GM12878 (cell line): Measurements from ENCODE around the gene BCL2L12. TPM values are rescaled to one million over a fixed set of nuclear protein-coding genes. Genes with fewer than 3 reads are reported as not detected.

Source experiments
- ATAC-seq: fragments of 200-7000 bp; cut with Tn5 transposase; 3 replicates; pipeline ENCODE4 v1.9.1; 2020; ENCODE audit warnings: mild to moderate bottlenecking, moderate library complexity
- BruUV-seq: library from RNA; stranded (reverse); fragments of 400-500 nt; replicated peaks from 2 replicates; lab custom pipeline; 2021; lab: Mats Ljungman, UMichigan
- CTCF ChIA-PET: fragments of 300-600 bp; sonication (Branson Sonifier 250); formaldehyde crosslinking; extraction: SDS; loops from one replicate; lab custom pipeline; 2021; ENCODE audit warnings: inconsistent platforms; lab: Yijun Ruan, JAX
- POLR2A ChIA-PET: fragments of 350-600 bp; formaldehyde crosslinking; extraction: SDS; loops from one replicate; lab custom pipeline; 2021; ENCODE audit warnings: inconsistent platforms; lab: Charles Lee
- RAD21 ChIA-PET: fragments of 300-600 bp; sonication (Branson Sonifier 250); formaldehyde crosslinking; loops from one replicate; lab custom pipeline; 2023; ENCODE audit warnings: antibody characterized with exemption; ENCODE audit not compliant: unreplicated experiment; lab: Charles Lee
- SMC1A ChIA-PET: fragments of 300-600 bp; sonication (Branson Sonifier 250); formaldehyde crosslinking; loops from one replicate; lab custom pipeline; 2023; ENCODE audit not compliant: unreplicated experiment, uncharacterized antibody; lab: Charles Lee
- DNase-seq: peaks from one replicate; pipeline ENCODE4 v3.0.0-alpha.2; 2011; ENCODE audit warnings: low read depth, low spot score
- FAIRE-seq: peaks from 3 replicates; lab custom pipeline; 2011; peaks lifted over from hg19 to GRCh38; lab: Jason Lieb, UNC
- H2AFZ ChIP-seq: 2 replicates; pipeline ENCODE4 v1.6.0; 2011; ENCODE audit warnings: low read depth, low read length, control low read depth; ENCODE audit not compliant: control insufficient read depth
- H3K27ac ChIP-seq: 2 replicates; pipeline ENCODE4 v1.5.1; 2011; ENCODE audit warnings: control low read depth; ENCODE audit not compliant: control insufficient read depth, insufficient read depth
- H3K27me3 ChIP-seq, 2 experiments: replicated peaks in 1 of 2; 2 replicates each; pipeline versions ENCODE4 v1.6.0 to v1.6.1; 2011; ENCODE audit warnings: low read length in 1 of 2; ENCODE audit not compliant: control insufficient read depth in 2 of 2, insufficient read depth in 2 of 2
- H3K36me3 ChIP-seq, 2 experiments: 2 replicates each; pipeline ENCODE4 v1.5.1; 2011; ENCODE audit warnings: low read length in 1 of 2; ENCODE audit not compliant: control insufficient read depth in 2 of 2, insufficient read depth in 2 of 2
- H3K4me1 ChIP-seq: 2 replicates; pipeline ENCODE4 v1.6.1; 2011; ENCODE audit warnings: mild to moderate bottlenecking, low read length, moderate library complexity, mixed read lengths; ENCODE audit not compliant: control insufficient read depth, insufficient read depth
- H3K4me2 ChIP-seq: 2 replicates; pipeline ENCODE4 v1.6.0; 2011; ENCODE audit warnings: control low read depth; ENCODE audit not compliant: control insufficient read depth, insufficient read depth
- H3K4me3 ChIP-seq: fragments of 200-600 bp; sonication (generic); 2 replicates; pipeline ENCODE4 v1.5.1; 2016
- H3K79me2 ChIP-seq: 2 replicates; pipeline ENCODE4 v1.6.0; 2011; ENCODE audit warnings: low read length; ENCODE audit not compliant: control insufficient read depth, insufficient read depth
- H3K9ac ChIP-seq: 2 replicates; pipeline ENCODE4 v1.8.0; 2011; ENCODE audit warnings: low read length, control low read depth, mixed read lengths; ENCODE audit not compliant: control insufficient read depth, insufficient read depth
- H3K9me3 ChIP-seq: replicated peaks from 3 replicates; pipeline ENCODE4 v1.5.1; 2011; ENCODE audit warnings: mild to moderate bottlenecking, low read length; ENCODE audit not compliant: control insufficient read depth, insufficient read depth
- H4K20me1 ChIP-seq: 2 replicates; pipeline ENCODE4 v1.6.0; 2011; ENCODE audit not compliant: control insufficient read depth, insufficient read depth
- EED ChIP-seq: sonication (generic); IDR thresholded peaks from 2 replicates; pipeline ENCODE4 v1.6.1; 2016; ENCODE audit warnings: antibody characterized with exemption, low read depth
- ESRRA ChIP-seq: IDR thresholded peaks from 2 replicates; pipeline ENCODE4 v1.6.1; 2012; ENCODE audit warnings: mild to moderate bottlenecking, low read length, improper control_type of control experiment
- HDGF ChIP-seq: fragments of 450-650 bp; IDR thresholded peaks from 2 replicates; pipeline ENCODE4 v1.6.1; 2016; ENCODE audit warnings: antibody characterized with exemption
- MYC ChIP-seq: IDR thresholded peaks from 2 replicates; pipeline ENCODE4 v1.6.1; 2011; ENCODE audit warnings: mild to moderate bottlenecking, low read length, moderate library complexity, inconsistent platforms; ENCODE audit not compliant: insufficient read depth, insufficient replicate concordance, insufficient read length, severe bottlenecking
- PAX8 ChIP-seq: fragments of 450-650 bp; IDR thresholded peaks from 2 replicates; pipeline ENCODE4 v1.6.1; 2017; ENCODE audit warnings: mild to moderate bottlenecking, moderate library complexity
- YBX1 ChIP-seq: fragments of 450-650 bp; IDR thresholded peaks from 2 replicates; pipeline ENCODE4 v1.6.1; 2016; ENCODE audit warnings: antibody characterized with exemption
- WGBS: methylation state at CpG from one replicate; pipeline ENCODE4 v1.1.6; 2016; ENCODE audit warnings: low lambda C conversion rate; ENCODE audit not compliant: insufficient replicate concordance, insufficient coverage; ENCODE audit errors: missing lambda C conversion rate; 5-methylcytosine and 5-hydroxymethylcytosine counted together
- in situ Hi-C: fragments of 300-500 bp; cut with MboI; formaldehyde crosslinking; loops from 9 replicates; pipeline ENCODE4 v1.14.3; 2018; ENCODE audit warnings: mixed read lengths
- intact Hi-C: fragments of 100-400 bp; cut with micrococcal nuclease; formaldehyde crosslinking; loops from one replicate; pipeline ENCODE4 v1.14.2; 2022; ENCODE audit not compliant: unreplicated experiment
- polyA plus RNA-seq, 11 experiments: library from polyadenylated mRNA; depleted of rRNA in 4 of 11; unstranded in 6 of 11; stranded (reverse) in 5 of 11; fragments of >200 nt; fragmentation: Nextera tagmentation in 4 of 11; fragmentation: Illumina TruSeq in 1 of 11; extraction: Ambion mirVana in 4 of 11; extraction: Trizol in 1 of 11; gene quantifications; 1 replicate in 1 of 11; 2 replicates in 10 of 11; pipeline versions ENCODE4 v1.2.1 to v1.2.3, GENCODE V29; 2011 to 2016; ENCODE audit warnings: inconsistent platforms in 2 of 11, missing spikeins in 2 of 11, low read depth in 1 of 11
- total RNA-seq, 4 experiments: library from RNA; depleted of rRNA in 3 of 4; stranded (reverse); fragments of >200 nt in 3 of 4; fragmentation: Illumina TruSeq in 1 of 4; extraction: Trizol in 1 of 4; gene quantifications; 2 replicates each; pipeline versions ENCODE4 v1.2.1 to v1.2.3, GENCODE V29; 2013 to 2021
- TF ChIP-seq, protein P1 (sequence below): fragments of 150-350 bp; IDR thresholded peaks from 2 replicates; pipeline ENCODE4 v1.6.1; 2016; ENCODE audit warnings: low read depth, low read length
- TF ChIP-seq, protein P2 (sequence below): fragments of 450-650 bp; IDR thresholded peaks from 2 replicates; pipeline ENCODE4 v1.6.1; 2017; ENCODE audit warnings: low read depth, mild to moderate bottlenecking, moderate library complexity
- TF ChIP-seq, protein P3 (sequence below): fragments of 450-650 bp; IDR thresholded peaks from 2 replicates; pipeline ENCODE4 v1.6.1; 2017; ENCODE audit warnings: mild to moderate bottlenecking
- TF ChIP-seq, protein P4 (sequence below): IDR thresholded peaks from 2 replicates; pipeline ENCODE4 v1.6.1; 2012; ENCODE audit warnings: mild to moderate bottlenecking, low read depth, low read length

BCL2L12 gene
- total and polyA plus RNA-seq, 10 of the 15 experiments (the other 5 are each of a cell fraction or from before 2014, with no cell fraction given) = 1.8 to 143 (median 50.4) TPM

DNA sequence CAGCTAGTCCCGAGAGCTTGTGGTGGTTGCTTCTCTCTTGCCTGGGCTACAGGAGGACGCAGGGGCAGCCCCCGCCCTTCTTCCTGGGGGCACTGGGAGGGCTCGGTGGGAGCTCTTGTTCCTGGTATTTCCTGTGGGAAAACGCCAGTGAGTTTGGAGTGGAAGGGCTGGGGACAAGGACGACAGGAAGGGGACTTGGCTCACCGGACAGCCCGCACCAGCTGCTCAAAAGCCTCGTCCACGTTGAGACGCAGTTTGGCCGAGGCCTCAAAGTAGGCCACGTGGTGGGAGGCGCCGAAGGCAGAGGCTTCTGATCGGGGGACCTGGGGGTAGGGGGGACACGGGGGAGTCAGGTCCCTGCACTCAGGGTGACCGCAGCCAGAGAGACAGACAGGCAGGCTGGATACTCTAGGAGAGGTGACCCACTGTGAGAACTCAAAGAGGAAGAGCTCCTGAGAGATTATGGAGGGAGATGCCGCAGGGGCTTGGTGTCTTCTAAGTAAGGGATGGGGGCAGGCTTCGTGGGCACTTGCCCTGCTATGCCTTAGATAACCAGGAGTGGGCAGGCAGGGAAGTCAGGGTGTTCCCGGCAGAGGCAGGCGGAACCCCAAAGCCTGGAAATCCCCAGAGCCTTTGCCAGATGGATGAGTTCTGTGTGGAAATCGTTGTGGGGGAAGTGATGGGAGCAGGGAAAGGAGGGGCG is 30.1 kb upstream of the BCL2L12 start (continued):
- TF ChIP-seq, protein P1, sequence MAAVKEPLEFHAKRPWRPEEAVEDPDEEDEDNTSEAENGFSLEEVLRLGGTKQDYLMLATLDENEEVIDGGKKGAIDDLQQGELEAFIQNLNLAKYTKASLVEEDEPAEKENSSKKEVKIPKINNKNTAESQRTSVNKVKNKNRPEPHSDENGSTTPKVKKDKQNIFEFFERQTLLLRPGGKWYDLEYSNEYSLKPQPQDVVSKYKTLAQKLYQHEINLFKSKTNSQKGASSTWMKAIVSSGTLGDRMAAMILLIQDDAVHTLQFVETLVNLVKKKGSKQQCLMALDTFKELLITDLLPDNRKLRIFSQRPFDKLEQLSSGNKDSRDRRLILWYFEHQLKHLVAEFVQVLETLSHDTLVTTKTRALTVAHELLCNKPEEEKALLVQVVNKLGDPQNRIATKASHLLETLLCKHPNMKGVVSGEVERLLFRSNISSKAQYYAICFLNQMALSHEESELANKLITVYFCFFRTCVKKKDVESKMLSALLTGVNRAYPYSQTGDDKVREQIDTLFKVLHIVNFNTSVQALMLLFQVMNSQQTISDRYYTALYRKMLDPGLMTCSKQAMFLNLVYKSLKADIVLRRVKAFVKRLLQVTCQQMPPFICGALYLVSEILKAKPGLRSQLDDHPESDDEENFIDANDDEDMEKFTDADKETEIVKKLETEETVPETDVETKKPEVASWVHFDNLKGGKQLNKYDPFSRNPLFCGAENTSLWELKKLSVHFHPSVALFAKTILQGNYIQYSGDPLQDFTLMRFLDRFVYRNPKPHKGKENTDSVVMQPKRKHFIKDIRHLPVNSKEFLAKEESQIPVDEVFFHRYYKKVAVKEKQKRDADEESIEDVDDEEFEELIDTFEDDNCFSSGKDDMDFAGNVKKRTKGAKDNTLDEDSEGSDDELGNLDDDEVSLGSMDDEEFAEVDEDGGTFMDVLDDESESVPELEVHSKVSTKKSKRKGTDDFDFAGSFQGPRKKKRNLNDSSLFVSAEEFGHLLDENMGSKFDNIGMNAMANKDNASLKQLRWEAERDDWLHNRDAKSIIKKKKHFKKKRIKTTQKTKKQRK = no peak

DNA sequence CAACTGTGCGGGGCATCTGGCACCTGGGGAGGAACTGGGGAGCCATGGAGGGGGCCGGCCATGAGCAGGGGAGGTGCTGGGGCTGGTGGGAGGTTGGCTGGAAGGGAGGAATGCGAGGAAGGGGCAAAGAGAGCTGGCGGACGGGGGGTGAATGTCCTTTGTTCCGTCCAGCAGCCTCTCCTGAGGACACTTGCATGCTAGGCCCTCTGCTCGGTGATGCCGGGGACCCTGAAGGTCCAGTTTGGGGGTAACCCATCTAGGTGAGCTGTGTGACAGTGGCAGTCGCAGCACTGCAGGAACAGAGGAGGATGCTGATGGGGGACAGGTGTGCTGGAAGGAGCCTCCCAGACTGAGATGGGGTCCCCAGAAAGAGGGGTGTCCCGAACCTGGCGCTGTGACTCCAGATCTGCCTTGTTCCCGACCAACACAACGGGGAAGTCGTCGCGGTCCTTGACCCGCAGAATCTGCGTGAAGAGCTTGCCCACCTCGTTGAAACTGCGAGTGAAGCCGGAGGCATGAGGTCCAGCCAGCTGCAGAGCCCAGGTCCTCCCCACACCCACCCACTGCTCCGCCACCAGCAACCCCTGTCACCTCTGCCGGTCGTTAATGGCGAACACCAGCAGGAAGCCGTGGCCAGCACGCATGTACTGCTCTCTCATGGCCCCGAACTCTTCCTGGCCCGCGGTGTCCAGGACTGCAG is 29.4 kb upstream of the BCL2L12 start:
- ChIA-PET CTCF (interaction anchor here (0.6 to 1.4 kb wide), 2 partner anchors 45 to 1364 kb away, joined by 3 to 4 read pairs; no protein-coding TSS in a partner anchor), POLR2A (interaction anchor here (1.2 kb wide), 1 partner anchor 40 kb away, joined by 4 read pairs; no protein-coding TSS in a partner anchor), SMC1A (no interaction called here), RAD21 (no interaction called here)
- H4K20me1 ChIP-seq = no peaks in the 10 kb centered on the region
- no peak overlapping the region for H2AFZ ChIP-seq
- 75% methylated on average over 25 of the region's 30 CpGs for WGBS
- peaks cover 5% of the 10 kb centered on the region for H3K79me2 ChIP-seq
- FAIRE-seq (no peak), DNase-seq (no peak), ATAC-seq (no peak)
- no peaks in the 10 kb centered on the region for H3K36me3 ChIP-seq
- no peak overlapping the region for H3K4me3 ChIP-seq
- in situ Hi-C loops (no loop called here), intact Hi-C loops (no loop called here)
- no peak overlapping the region for H3K27ac ChIP-seq
- no peak overlapping the region for H3K9ac ChIP-seq
- H3K9me3 ChIP-seq = no peaks in the 10 kb centered on the region
- peaks cover 5% of the 10 kb centered on the region for H3K4me1 ChIP-seq
- H3K4me2 ChIP-seq = no peak overlapping the region
- no peaks in the 10 kb centered on the region for H3K27me3 ChIP-seq
- BruUV-seq = no TSS peak
- TF ChIP-seq, protein P2, sequence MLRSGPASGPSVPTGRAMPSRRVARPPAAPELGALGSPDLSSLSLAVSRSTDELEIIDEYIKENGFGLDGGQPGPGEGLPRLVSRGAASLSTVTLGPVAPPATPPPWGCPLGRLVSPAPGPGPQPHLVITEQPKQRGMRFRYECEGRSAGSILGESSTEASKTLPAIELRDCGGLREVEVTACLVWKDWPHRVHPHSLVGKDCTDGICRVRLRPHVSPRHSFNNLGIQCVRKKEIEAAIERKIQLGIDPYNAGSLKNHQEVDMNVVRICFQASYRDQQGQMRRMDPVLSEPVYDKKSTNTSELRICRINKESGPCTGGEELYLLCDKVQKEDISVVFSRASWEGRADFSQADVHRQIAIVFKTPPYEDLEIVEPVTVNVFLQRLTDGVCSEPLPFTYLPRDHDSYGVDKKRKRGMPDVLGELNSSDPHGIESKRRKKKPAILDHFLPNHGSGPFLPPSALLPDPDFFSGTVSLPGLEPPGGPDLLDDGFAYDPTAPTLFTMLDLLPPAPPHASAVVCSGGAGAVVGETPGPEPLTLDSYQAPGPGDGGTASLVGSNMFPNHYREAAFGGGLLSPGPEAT = no peak
- TF ChIP-seq YBX1 = no peak
- TF ChIP-seq, protein P3, sequence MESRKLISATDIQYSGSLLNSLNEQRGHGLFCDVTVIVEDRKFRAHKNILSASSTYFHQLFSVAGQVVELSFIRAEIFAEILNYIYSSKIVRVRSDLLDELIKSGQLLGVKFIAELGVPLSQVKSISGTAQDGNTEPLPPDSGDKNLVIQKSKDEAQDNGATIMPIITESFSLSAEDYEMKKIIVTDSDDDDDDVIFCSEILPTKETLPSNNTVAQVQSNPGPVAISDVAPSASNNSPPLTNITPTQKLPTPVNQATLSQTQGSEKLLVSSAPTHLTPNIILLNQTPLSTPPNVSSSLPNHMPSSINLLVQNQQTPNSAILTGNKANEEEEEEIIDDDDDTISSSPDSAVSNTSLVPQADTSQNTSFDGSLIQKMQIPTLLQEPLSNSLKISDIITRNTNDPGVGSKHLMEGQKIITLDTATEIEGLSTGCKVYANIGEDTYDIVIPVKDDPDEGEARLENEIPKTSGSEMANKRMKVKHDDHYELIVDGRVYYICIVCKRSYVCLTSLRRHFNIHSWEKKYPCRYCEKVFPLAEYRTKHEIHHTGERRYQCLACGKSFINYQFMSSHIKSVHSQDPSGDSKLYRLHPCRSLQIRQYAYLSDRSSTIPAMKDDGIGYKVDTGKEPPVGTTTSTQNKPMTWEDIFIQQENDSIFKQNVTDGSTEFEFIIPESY = no peak
- TF ChIP-seq, protein P4, sequence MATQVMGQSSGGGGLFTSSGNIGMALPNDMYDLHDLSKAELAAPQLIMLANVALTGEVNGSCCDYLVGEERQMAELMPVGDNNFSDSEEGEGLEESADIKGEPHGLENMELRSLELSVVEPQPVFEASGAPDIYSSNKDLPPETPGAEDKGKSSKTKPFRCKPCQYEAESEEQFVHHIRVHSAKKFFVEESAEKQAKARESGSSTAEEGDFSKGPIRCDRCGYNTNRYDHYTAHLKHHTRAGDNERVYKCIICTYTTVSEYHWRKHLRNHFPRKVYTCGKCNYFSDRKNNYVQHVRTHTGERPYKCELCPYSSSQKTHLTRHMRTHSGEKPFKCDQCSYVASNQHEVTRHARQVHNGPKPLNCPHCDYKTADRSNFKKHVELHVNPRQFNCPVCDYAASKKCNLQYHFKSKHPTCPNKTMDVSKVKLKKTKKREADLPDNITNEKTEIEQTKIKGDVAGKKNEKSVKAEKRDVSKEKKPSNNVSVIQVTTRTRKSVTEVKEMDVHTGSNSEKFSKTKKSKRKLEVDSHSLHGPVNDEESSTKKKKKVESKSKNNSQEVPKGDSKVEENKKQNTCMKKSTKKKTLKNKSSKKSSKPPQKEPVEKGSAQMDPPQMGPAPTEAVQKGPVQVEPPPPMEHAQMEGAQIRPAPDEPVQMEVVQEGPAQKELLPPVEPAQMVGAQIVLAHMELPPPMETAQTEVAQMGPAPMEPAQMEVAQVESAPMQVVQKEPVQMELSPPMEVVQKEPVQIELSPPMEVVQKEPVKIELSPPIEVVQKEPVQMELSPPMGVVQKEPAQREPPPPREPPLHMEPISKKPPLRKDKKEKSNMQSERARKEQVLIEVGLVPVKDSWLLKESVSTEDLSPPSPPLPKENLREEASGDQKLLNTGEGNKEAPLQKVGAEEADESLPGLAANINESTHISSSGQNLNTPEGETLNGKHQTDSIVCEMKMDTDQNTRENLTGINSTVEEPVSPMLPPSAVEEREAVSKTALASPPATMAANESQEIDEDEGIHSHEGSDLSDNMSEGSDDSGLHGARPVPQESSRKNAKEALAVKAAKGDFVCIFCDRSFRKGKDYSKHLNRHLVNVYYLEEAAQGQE = no peak
- TF ChIP-seq ESRRA = no peak
- no peak for TF ChIP-seq PAX8
- no peak for TF ChIP-seq HDGF
- no peak for TF ChIP-seq MYC
- TF ChIP-seq EED = no peak
